ENCODE results near the gene JMJD7. TPM values are rescaled to one million over a fixed set of nuclear protein-coding genes. Genes with fewer than 3 reads are reported as not detected.

Gene JMJD7
- total RNA-seq, 4 donors from 2014 or later = 9.1 to 61.1 (median 13.1) TPM

DNA sequence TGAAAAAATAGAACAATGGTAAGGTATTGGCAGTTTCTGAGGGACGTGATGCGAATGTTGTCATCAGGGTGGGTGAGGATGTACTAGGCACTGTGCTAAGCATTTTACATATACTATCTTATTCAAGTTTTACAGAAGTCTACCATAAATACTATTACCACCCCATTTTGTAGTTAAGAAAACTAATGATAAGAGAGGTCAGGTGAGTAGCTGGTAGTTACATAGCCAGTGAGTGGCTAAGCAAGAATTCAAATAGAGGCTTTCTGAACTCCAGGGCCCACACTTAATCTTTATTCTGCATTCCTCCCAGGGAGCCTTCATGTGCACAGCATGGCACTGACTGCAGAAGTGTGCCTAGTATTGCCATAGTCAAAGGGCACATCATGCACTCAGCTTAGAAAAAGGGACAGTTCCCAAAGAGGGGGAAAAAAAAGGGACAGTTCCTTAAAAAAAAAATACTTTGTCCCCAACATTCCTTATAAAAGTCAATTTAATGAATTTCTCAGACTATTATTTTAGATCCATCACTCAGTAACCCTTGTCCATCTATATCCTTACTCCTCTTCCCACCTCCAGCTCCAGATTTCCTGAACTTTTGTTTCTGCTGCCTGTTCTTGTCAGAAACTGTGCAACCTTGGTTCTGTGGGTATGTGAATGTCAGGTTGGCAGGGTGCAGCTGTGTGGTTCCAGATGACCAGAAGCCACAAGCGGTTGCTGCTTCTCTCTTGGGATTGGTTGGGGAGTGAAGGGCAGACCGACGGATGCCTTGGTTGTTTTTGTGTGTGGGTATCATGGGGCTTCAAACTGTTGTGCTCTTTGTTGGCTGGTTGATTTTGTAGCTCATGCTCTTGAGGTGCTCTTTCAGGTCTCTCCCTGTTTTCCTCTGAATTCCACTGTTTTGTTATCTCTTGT lies 45.3 kb upstream of the JMJD7 start:
- Histone ChIP-seq H3K9me3 (no peaks in the 10 kb centered on the region), H3K27me3 (no peaks in the 10 kb centered on the region), H3K27ac (no peak overlapping the region), H3K4me3 (no peak overlapping the region), H3K4me1 (peaks cover 0 to 14% (median 0%) of the 10 kb centered on the region in 4 donors), H3K36me3 (no peaks in the 10 kb centered on the region)
- peak in 1 of 3 donors; percentile 62 for DNase-seq
- TF ChIP-seq, protein P1, sequence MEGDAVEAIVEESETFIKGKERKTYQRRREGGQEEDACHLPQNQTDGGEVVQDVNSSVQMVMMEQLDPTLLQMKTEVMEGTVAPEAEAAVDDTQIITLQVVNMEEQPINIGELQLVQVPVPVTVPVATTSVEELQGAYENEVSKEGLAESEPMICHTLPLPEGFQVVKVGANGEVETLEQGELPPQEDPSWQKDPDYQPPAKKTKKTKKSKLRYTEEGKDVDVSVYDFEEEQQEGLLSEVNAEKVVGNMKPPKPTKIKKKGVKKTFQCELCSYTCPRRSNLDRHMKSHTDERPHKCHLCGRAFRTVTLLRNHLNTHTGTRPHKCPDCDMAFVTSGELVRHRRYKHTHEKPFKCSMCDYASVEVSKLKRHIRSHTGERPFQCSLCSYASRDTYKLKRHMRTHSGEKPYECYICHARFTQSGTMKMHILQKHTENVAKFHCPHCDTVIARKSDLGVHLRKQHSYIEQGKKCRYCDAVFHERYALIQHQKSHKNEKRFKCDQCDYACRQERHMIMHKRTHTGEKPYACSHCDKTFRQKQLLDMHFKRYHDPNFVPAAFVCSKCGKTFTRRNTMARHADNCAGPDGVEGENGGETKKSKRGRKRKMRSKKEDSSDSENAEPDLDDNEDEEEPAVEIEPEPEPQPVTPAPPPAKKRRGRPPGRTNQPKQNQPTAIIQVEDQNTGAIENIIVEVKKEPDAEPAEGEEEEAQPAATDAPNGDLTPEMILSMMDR (IDR thresholded peaks at IDR 0.05) = no peak
- no peak for TF ChIP-seq POLR2A (IDR thresholded peaks at IDR 0.05)

DNA sequence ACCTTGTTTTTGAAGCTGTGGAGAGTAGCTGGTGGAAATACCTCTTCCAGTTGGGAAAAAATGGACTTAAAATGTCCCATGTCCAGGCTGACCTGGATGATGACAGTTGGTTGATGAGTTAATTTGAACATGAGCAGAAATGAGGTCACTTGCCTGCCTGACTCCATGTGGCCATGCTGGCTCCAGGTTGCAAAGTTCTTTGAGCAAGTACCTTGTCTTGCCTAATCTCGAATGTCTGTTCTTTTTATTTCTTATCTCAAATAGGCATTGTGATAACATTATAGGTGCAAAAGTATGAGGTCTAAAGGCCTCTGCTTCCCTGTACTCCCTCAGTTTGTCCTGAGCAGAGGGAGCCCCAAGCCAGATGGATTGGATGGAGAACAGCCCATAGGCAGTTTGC lies 44.6 kb upstream of the JMJD7 start:
- Histone ChIP-seq H3K4me1 (peaks cover 0 to 19% (median 0%) of the 10 kb centered on the region in 4 donors), H3K36me3 (no peaks in the 10 kb centered on the region), H3K27me3 (no peaks in the 10 kb centered on the region), H3K27ac (no peak overlapping the region), H3K9me3 (no peaks in the 10 kb centered on the region), H3K4me3 (no peak overlapping the region)
- TF ChIP-seq POLR2A (IDR thresholded peaks at IDR 0.05) = no peak
- TF ChIP-seq, protein P1 (IDR thresholded peaks at IDR 0.05) = no peak
- no peak for DNase-seq

DNA sequence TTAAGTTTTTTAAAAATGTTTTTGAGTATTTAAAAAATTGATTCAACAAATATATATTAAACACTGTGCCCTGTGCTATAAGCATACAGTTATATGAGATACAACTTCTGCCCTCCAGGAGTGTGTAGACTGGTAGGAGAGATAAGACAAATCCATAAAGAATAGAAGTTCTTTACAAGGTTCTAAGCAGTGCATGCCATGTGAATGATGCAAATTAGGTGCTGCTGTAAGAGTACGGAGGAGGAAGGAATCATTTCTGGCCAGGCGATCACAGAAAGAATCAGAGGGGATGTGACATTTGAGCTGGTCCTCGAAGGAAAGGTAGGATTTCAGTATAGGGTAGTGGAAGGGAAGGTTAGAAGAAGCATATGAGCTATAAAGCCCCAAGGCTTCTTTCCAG lies 39.6 kb upstream of the JMJD7 start:
- DNase-seq = no peak
- Histone ChIP-seq H3K27me3 (no peaks in the 10 kb centered on the region), H3K4me1 (peaks cover 0 to 43% (median 6%) of the 10 kb centered on the region in 4 donors), H3K27ac (peak overlapping the region in 2 of 4 donors; percentile 51 to 72), H3K9me3 (no peaks in the 10 kb centered on the region), H3K4me3 (no peak overlapping the region), H3K36me3 (no peaks in the 10 kb centered on the region)
- no peak for TF ChIP-seq POLR2A (IDR thresholded peaks at IDR 0.05)
- TF ChIP-seq, protein P1 (IDR thresholded peaks at IDR 0.05) = no peak

DNA sequence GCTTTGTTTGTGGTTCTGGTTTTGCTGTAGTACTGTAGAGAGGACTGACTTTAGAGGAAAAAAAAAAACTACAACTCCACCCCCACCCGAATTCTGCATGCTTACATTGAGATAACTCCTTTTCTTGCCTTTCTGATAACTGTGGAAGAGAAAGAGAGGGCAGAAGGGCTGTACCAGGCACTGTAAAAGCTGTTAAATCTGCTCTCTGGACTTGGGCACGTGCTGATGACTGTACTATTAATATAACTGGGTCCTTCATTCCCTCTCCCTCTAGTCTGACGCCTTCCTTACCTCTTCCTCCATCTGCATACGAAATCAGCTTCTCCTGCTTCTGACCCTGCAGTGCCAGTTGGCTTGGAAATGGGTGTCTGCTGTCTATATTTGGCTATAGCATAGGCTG lies 38.7 kb upstream of the JMJD7 start:
- DNase-seq = peak in 1 of 3 donors; percentile 81
- peak in 1 of 2 donors; percentile 24 for TF ChIP-seq POLR2A (IDR thresholded peaks at IDR 0.05)
- TF ChIP-seq, protein P1 (IDR thresholded peaks at IDR 0.05) = no peak
- no peaks in the 10 kb centered on the region for H3K36me3 ChIP-seq
- H3K4me1 ChIP-seq = peaks cover 0 to 43% (median 6%) of the 10 kb centered on the region in 4 donors
- peak overlapping the region in 1 of 4 donors; percentile 8 for H3K4me3 ChIP-seq
- H3K9me3 ChIP-seq = no peaks in the 10 kb centered on the region
- no peaks in the 10 kb centered on the region for H3K27me3 ChIP-seq
- peak overlapping the region in 2 of 4 donors; percentile 72 to 76 for H3K27ac ChIP-seq

DNA sequence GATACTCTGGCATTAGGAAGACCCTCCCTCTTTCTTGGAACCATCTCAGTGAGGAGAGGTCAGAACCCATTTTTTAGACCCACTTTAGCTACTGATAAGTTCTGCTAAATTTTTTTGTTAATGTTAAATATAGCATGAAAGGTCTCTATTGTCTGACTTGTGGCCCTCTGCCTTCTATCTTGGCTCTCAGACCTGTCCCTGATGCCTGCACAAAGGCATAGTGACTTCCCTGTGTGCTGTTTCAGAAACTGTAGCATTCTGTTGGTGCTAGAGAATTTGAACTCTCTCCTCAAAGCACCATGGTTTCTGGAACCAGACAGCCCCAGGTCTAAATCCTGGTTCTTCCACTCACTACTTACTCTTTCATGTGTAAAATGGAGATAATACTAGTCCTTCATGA lies 38.2 kb upstream of the JMJD7 start:
- Histone ChIP-seq H3K4me3 (peak overlapping the region in 1 of 4 donors; percentile 8), H3K36me3 (no peaks in the 10 kb centered on the region), H3K27ac (peak overlapping the region in 2 of 4 donors; percentile 72 to 76), H3K27me3 (no peaks in the 10 kb centered on the region), H3K9me3 (no peaks in the 10 kb centered on the region), H3K4me1 (peaks cover 0 to 43% (median 6%) of the 10 kb centered on the region in 4 donors)
- DNase-seq = no peak
- no peak for TF ChIP-seq POLR2A (IDR thresholded peaks at IDR 0.05)
- TF ChIP-seq, protein P1 (IDR thresholded peaks at IDR 0.05) = no peak

Data from Peyer's patch (tissue), 4 donors.